ENCODE results near the gene CALCA.

Gene CALCA

DNA sequence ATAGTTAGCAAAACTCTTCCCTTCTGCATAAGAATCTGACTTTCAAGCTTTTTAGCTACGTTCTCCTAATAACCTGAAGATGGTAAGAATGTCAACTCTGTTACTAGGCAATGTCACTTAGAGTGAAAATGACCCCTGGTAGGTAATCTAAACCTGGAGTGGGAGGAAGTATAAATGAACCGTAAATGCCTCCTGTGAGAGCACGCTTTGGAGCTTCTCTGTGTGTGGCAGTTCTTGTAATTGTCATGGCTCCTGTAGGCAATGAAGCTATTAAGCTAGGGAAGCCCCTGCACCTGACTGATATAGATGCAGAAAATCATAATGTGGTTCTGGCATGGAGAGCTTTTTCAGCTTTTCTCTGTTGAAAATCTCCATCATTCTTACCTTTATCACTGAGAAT, 29.4 kb downstream of the CALCA start:
- DNase-seq: no peak

GRCh38 chr11:14938936-14939335, 33.2 kb downstream of the CALCA start:
- DNase-seq: no peak

- DNase-seq: no peak
Measured at GRCh38 chr11:14934641-14935351, 37.4 kb downstream of the CALCA start.

GRCh38 chr11:14932447-14932846, 39.7 kb downstream of the CALCA start:
- no peak for DNase-seq

- no peak for DNase-seq
Measured at GRCh38 chr11:14930369-14930768, 41.8 kb downstream of the CALCA start.

GRCh38 chr11:14927146-14927545, 45.0 kb downstream of the CALCA start:
- no peak for DNase-seq

GRCh38 chr11:14924318-14924717, 47.8 kb downstream of the CALCA start:
- no peak for DNase-seq
